CD4-positive, CD25-positive, alpha-beta regulatory T cell (primary cell): ENCODE results near the gene CCNB1. TPM values are rescaled to one million over a fixed set of nuclear protein-coding genes. Genes with fewer than 3 reads are reported as not detected.
A peak's percentile ranks its signal among the peaks of the same experiment; 100 is the strongest.
"Not testable (repeated sequence)": the region's sequence is repeated elsewhere in the genome, so short reads cannot be mapped to it uniquely, and the experiment has no call there.

ENCODE experiments used
- ATAC-seq, 2 donors: fragments of 150-1000 bp; cut with Tn5 transposase; one replicate each; pipeline ENCODE4 v1.10.0; 2021; ENCODE audit warnings: low read depth in 2 of 2, moderate number of reproducible peaks in 2 of 2, moderate library complexity in 1 of 2
- DNase-seq, 3 donors: peaks; one replicate each; pipeline versions ENCODE4 v3.0.0 to v3.0.0-alpha.2; 2012 to 2022; ENCODE audit warnings: mixed read lengths in 1 of 3
- H3K27ac ChIP-seq: one replicate; pipeline ENCODE4 v1.7.0; 2013; ENCODE audit warnings: mild to moderate bottlenecking, low read length; ENCODE audit not compliant: insufficient read depth, poor library complexity, severe bottlenecking
- H3K27me3 ChIP-seq: one replicate; pipeline ENCODE4 v1.7.0; 2013; ENCODE audit warnings: low read length; ENCODE audit not compliant: control insufficient read depth, insufficient read depth
- H3K36me3 ChIP-seq: one replicate; pipeline ENCODE4 v1.7.0; 2013; ENCODE audit warnings: mild to moderate bottlenecking, low read length, moderate library complexity; ENCODE audit not compliant: control insufficient read depth, insufficient read depth
- H3K4me1 ChIP-seq: 2 replicates; pipeline ENCODE4 v1.7.0; 2013; ENCODE audit warnings: mild to moderate bottlenecking, low read length; ENCODE audit not compliant: insufficient read depth, control insufficient read depth, poor library complexity, severe bottlenecking
- H3K4me3 ChIP-seq: one replicate; pipeline ENCODE4 v1.7.0; 2013; ENCODE audit warnings: low read depth, mild to moderate bottlenecking, low read length, moderate library complexity
- H3K9me3 ChIP-seq, 2 experiments: 1 replicate in 1 of 2; 2 replicates in 1 of 2; pipeline ENCODE4 v1.7.0; 2013; ENCODE audit warnings: low read length in 2 of 2, mild to moderate bottlenecking in 1 of 2, moderate library complexity in 1 of 2; ENCODE audit not compliant: control insufficient read depth in 2 of 2
- H3K27ac Mint-ChIP-seq, 3 donors: one replicate each; pipeline ENCODE4 v1.8.0; 2020 to 2022; ENCODE audit warnings: mild to moderate bottlenecking in 3 of 3, mixed read lengths in 3 of 3, moderate library complexity in 2 of 3
- H3K27me3 Mint-ChIP-seq: one replicate; pipeline ENCODE4 v1.8.0; 2022; ENCODE audit warnings: mild to moderate bottlenecking, mixed read lengths
- H3K36me3 Mint-ChIP-seq: one replicate; pipeline ENCODE4 v1.8.0; 2020; ENCODE audit warnings: mixed read lengths
- H3K4me1 Mint-ChIP-seq, 4 donors: one replicate each; pipeline ENCODE4 v1.8.0; 2020 to 2022; ENCODE audit warnings: mixed read lengths in 4 of 4, mild to moderate bottlenecking in 1 of 4
- H3K4me3 Mint-ChIP-seq, 4 donors: one replicate each; pipeline ENCODE4 v1.8.0; 2020 to 2022; ENCODE audit warnings: mild to moderate bottlenecking in 4 of 4, mixed read lengths in 4 of 4, moderate library complexity in 3 of 4
- H3K9me3 Mint-ChIP-seq, 7 donors: one replicate each; pipeline ENCODE4 v1.8.0; 2020 to 2022; ENCODE audit warnings: mixed read lengths in 7 of 7, mild to moderate bottlenecking in 3 of 7, moderate library complexity in 2 of 7
- polyA plus RNA-seq, 4 donors: library from polyadenylated mRNA; unstranded; fragments of 300-500 nt; fragmentation: Illumina TruSeq; gene quantifications; one replicate each; pipeline ENCODE4 v1.2.3, GENCODE V29; 2021
- total RNA-seq: library from RNA; stranded (reverse); gene quantifications from one replicate; pipeline ENCODE4 v1.2.3, GENCODE V29; 2022

The CCNB1 gene
- total and polyA plus RNA-seq, 5 donors from 2014 or later, result 3.9 to 10.2 (median 8.4) TPM

DNA sequence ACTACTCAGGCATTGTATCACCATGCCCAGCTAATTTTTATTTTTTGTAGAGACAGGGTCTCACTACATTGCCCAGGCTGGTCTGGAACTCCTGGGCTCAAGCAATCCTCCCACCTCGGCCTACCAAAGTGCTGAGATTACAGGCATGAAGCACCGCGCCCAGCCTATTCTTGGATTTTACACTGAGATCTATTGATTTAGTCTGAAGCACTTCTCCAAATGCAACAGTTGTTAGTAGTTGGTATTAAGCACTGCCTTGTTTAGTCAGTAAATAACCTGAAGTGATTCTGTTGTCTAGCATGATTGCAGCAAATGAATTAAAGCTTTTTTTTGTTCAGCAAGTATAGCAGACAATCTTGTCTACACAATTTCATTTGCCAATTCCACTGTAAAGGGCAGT, 8.9 kb upstream of the CCNB1 start:
- Histone ChIP-seq H3K27ac (no peak overlapping the region), H3K9me3 (no peaks in the 10 kb centered on the region), H3K27me3 (no peaks in the 10 kb centered on the region), H3K4me1 (no peaks in the 10 kb centered on the region), H3K36me3 (no peaks in the 10 kb centered on the region), H3K4me3 (no peak overlapping the region)
- no peaks in the 10 kb centered on the region for H3K27me3 Mint-ChIP-seq
- H3K4me1 Mint-ChIP-seq, result no peaks in the 10 kb centered on the region
- H3K9me3 Mint-ChIP-seq, result peaks cover 0 to 1% (median 0%) of the 10 kb centered on the region in 7 donors
- H3K27ac Mint-ChIP-seq, result no peak overlapping the region
- no peak for DNase-seq
- no peaks in the 10 kb centered on the region for H3K36me3 Mint-ChIP-seq
- no peak for ATAC-seq
- H3K4me3 Mint-ChIP-seq, result no peak overlapping the region

DNA sequence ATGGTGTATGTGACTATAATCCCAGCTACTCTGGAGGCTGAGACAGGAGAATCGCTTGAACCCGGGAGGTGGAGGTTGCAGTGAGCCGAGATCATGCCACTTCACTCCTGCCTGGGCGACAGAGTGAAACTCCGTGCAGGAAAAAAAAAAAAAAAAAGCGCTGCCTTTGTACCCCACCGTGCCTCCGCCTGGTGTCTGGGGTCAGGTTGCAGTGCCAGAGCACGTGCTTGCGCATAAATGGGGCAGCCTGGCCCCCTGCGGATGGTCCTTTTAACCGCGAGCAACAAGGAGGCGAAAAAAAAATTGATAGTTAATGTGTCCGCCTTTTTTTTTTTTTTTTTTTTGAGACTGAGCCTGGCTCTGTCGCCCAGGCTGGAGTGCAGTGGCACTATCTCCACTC, 6.3 kb upstream of the CCNB1 start:
- Mint-ChIP-seq H3K27ac (no peak overlapping the region), H3K9me3 (no peaks in the 10 kb centered on the region), H3K27me3 (no peaks in the 10 kb centered on the region), H3K36me3 (no peaks in the 10 kb centered on the region), H3K4me1 (peaks cover 0 to under 1% (median under 1%) of the 10 kb centered on the region in 4 donors), H3K4me3 (no peak overlapping the region)
- Histone ChIP-seq H3K4me1 (no peaks in the 10 kb centered on the region), H3K36me3 (no peaks in the 10 kb centered on the region), H3K9me3 (no peaks in the 10 kb centered on the region), H3K27me3 (no peaks in the 10 kb centered on the region), H3K4me3 (no peak overlapping the region), H3K27ac (no peak overlapping the region)
- ATAC-seq, result no peak
- no peak for DNase-seq

DNA sequence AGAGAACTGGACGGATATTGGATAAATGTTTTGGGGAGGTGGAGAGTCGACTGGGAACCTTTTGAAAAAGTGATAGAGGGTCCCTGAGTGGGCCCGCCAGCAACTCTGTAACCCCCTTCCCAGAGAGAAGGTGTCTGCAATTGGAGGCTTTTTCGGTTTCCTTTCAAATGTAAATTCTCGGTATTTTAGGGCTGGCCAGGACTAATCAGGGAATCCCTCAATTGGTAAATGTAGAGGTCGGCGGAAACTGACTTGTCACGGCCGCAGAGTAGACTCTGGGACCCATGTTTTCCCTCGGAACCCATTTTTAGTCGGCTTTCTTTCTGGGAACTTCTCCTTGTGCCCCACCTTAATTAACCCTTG, 524 bp downstream of the CCNB1 start:
- Histone ChIP-seq H3K9me3 (no peaks in the 10 kb centered on the region), H3K27me3 (no peaks in the 10 kb centered on the region), H3K36me3 (no peaks in the 10 kb centered on the region), H3K27ac (peak overlapping the region; percentile 72), H3K4me3 (peak overlapping the region; percentile 81), H3K4me1 (peaks cover 12% of the 10 kb centered on the region)
- Mint-ChIP-seq H3K36me3 (peaks cover 4% of the 10 kb centered on the region), H3K9me3 (no peaks in the 10 kb centered on the region), H3K4me3 (peak overlapping the region; percentile 89 to 95 (median 94)), H3K27me3 (no peaks in the 10 kb centered on the region), H3K4me1 (peaks cover 12 to 35% (median 27%) of the 10 kb centered on the region in 4 donors), H3K27ac (peak overlapping the region; percentile 46 to 92 (median 67))
- peak in 1 of 3 donors; percentile 24 for DNase-seq
- no peak for ATAC-seq

DNA sequence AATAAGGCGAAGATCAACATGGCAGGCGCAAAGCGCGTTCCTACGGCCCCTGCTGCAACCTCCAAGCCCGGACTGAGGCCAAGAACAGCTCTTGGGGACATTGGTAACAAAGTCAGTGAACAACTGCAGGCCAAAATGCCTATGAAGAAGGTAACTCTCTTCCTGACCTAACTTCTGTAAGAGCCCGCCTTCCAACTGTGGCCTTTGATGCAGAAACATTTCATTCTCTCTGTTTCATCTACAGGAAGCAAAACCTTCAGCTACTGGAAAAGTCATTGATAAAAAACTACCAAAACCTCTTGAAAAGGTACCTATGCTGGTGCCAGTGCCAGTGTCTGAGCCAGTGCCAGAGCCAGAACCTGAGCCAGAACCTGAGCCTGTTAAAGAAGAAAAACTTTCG, 979 bp downstream of the CCNB1 start:
- peak overlapping the region; percentile 67 to 92 (median 77) for H3K27ac Mint-ChIP-seq
- peak overlapping the region; percentile 89 to 95 (median 94) for H3K4me3 Mint-ChIP-seq
- no peak for ATAC-seq
- peaks cover 4% of the 10 kb centered on the region for H3K36me3 Mint-ChIP-seq
- Histone ChIP-seq H3K9me3 (no peaks in the 10 kb centered on the region), H3K36me3 (no peaks in the 10 kb centered on the region), H3K4me3 (peak overlapping the region; percentile 81), H3K4me1 (peaks cover 12% of the 10 kb centered on the region), H3K27me3 (no peaks in the 10 kb centered on the region), H3K27ac (peak overlapping the region; percentile 72)
- no peaks in the 10 kb centered on the region for H3K27me3 Mint-ChIP-seq
- H3K4me1 Mint-ChIP-seq, result peaks cover 12 to 35% (median 27%) of the 10 kb centered on the region in 4 donors
- peak in 1 of 3 donors; percentile 35 for DNase-seq
- H3K9me3 Mint-ChIP-seq, result no peaks in the 10 kb centered on the region

DNA sequence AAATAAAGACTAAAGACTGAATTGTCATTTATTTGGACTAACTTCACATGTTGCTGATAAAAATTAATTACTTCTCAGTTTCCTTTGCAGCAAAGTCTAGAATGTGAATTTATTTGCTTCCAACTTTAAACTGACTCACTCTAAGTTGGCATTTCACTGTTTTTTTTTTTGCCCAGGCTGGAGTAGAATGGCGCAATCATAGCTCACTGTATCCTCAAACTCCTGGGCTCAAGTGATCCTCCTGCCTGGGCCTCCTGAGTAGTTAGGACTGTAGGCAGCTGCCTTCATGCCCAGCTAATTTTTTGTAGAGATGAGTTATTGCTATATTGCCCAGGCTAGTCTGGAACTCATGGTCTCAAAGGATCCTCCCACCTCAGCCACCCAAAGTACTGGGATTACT, 3.5 kb downstream of the CCNB1 start:
- peaks cover 12 to 35% (median 27%) of the 10 kb centered on the region in 4 donors for H3K4me1 Mint-ChIP-seq
- Histone ChIP-seq H3K9me3 (no peaks in the 10 kb centered on the region), H3K36me3 (peaks cover 3% of the 10 kb centered on the region), H3K4me3 (no peak overlapping the region), H3K27me3 (no peaks in the 10 kb centered on the region), H3K27ac (no peak overlapping the region), H3K4me1 (peaks cover 12% of the 10 kb centered on the region)
- no peak for DNase-seq
- peaks cover 15% of the 10 kb centered on the region for H3K36me3 Mint-ChIP-seq
- no peaks in the 10 kb centered on the region for H3K27me3 Mint-ChIP-seq
- ATAC-seq, result no peak
- H3K4me3 Mint-ChIP-seq, result no peak overlapping the region
- no peaks in the 10 kb centered on the region for H3K9me3 Mint-ChIP-seq
- peak overlapping the region in 1 of 3 donors; percentile 15 for H3K27ac Mint-ChIP-seq

DNA sequence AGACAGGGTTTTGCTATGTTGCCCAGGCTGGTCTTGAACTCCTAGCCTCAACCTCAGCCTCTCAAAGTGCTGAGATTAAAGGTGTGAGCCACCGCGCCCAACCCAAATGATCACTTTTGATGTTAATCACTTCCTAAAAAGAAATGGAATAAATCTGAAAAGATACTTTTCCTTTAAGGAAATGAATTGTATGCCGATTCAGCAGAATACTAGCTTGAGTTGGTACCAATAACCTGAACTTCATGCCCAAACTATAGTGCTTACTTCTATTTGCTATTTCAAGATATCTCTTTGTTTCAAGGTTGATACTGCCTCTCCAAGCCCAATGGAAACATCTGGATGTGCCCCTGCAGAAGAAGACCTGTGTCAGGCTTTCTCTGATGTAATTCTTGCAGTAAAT, 4.0 kb downstream of the CCNB1 start:
- Mint-ChIP-seq H3K27ac (peak overlapping the region in 1 of 3 donors; percentile 15), H3K9me3 (no peaks in the 10 kb centered on the region), H3K27me3 (no peaks in the 10 kb centered on the region), H3K4me3 (peak overlapping the region in 1 of 4 donors; percentile 60), H3K4me1 (peaks cover 10 to 35% (median 26%) of the 10 kb centered on the region in 4 donors), H3K36me3 (peaks cover 15% of the 10 kb centered on the region)
- ATAC-seq (no peak), DNase-seq (no peak)
- Histone ChIP-seq H3K9me3 (no peaks in the 10 kb centered on the region), H3K27ac (no peak overlapping the region), H3K4me3 (no peak overlapping the region), H3K27me3 (no peaks in the 10 kb centered on the region), H3K36me3 (peaks cover 5% of the 10 kb centered on the region), H3K4me1 (peaks cover 12% of the 10 kb centered on the region)

DNA sequence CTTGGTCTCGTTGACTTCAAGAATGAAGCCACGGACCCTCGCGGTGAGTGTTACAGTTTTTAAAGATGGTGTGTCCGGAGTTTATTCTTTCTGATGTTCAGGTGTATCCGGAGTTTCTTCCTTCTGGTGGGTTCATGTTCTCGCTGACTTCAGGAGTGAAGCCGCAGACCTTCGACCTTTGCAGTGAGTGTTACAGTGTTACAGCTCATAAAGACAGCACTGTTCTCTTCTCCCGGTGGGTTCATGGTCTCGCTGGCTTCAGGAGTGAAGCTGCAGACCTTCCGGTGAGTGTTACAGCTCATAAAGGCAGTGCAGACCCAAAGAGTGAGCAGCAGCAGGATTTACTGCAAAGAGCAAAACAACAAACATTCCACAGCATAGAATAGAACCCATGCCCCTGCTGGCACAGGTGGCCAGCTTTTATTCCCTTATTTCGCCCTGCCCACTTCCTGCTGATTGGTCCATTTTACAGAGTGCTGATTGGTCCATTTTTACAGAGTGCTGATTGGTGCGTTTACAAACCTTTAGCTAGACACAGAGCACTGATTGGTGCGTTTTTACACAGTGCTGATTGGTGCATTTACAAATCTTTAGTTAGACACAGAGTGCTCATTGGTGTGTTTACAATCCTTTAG, 14.8 kb downstream of the CCNB1 start:
- H3K27me3 Mint-ChIP-seq, H3K4me3 Mint-ChIP-seq, H3K4me3 ChIP-seq, H3K4me1 ChIP-seq, ATAC-seq, H3K36me3 ChIP-seq, H3K36me3 Mint-ChIP-seq, H3K27ac ChIP-seq, H3K4me1 Mint-ChIP-seq, DNase-seq, H3K27me3 ChIP-seq, H3K9me3 Mint-ChIP-seq, H3K27ac Mint-ChIP-seq, H3K9me3 ChIP-seq: not testable (repeated sequence)

DNA sequence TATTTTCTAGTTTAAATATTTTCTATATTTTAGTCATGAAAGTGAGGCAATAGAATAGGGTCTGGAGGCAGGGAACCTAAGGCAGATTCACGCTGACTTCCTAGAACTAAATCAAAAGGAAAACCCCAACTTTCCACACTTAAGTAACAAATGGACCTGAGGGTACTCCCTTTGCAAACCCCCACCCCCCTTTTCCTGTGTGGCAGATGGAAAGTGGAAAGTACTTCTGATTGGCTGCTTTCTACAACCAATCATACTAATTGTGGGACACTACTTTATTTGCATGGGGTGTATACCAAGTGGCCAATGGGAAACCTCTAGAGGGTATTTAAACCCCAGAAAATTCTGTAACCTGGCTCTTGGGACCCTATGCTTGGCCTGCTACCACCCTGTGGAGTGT, 17.7 kb downstream of the CCNB1 start:
- Histone ChIP-seq H3K27me3 (no peaks in the 10 kb centered on the region), H3K4me3 (no peak overlapping the region), H3K36me3 (no peaks in the 10 kb centered on the region), H3K27ac (no peak overlapping the region), H3K4me1 (peaks cover 7% of the 10 kb centered on the region), H3K9me3 (no peaks in the 10 kb centered on the region)
- Mint-ChIP-seq H3K4me1 (peaks cover 0 to 11% (median 4%) of the 10 kb centered on the region in 4 donors), H3K9me3 (no peaks in the 10 kb centered on the region), H3K4me3 (no peak overlapping the region), H3K27me3 (peaks cover 4% of the 10 kb centered on the region), H3K27ac (no peak overlapping the region), H3K36me3 (no peaks in the 10 kb centered on the region)
- ATAC-seq (no peak), DNase-seq (no peak)
